Naive thymus-derived CD4-positive, alpha-beta T cell (primary cell): ENCODE results near the gene GTPBP3. TPM values are rescaled to one million over a fixed set of nuclear protein-coding genes. Genes with fewer than 3 reads are reported as not detected.
"Not testable (repeated sequence)": the region's sequence is repeated elsewhere in the genome, so short reads cannot be mapped to it uniquely, and the experiment has no call there.

Experiments
- ATAC-seq: fragments of 150-1000 bp; cut with Tn5 transposase; 2 replicates; pipeline ENCODE4 v1.10.0; 2021; ENCODE audit warnings: mild to moderate bottlenecking, moderate library complexity
- CTCF ChIA-PET: fragments of 350-600 bp; sonication (Branson Sonifier 250); formaldehyde crosslinking; loops from one replicate; lab custom pipeline; 2021; ENCODE audit warnings: antibody characterized with exemption; lab: Charles Lee
- POLR2A ChIA-PET: fragments of 350-600 bp; sonication (Branson Sonifier 250); formaldehyde crosslinking; loops from one replicate; lab custom pipeline; 2021; ENCODE audit warnings: antibody characterized with exemption, inconsistent platforms; lab: Charles Lee
- DNase-seq, 9 donors: peaks; one replicate each; pipeline versions ENCODE4 v3.0.0 to v3.0.0-alpha.2; 2020 to 2022; ENCODE audit warnings: mixed read lengths in 1 of 9
- H3K27ac ChIP-seq: one replicate; pipeline ENCODE4 v1.7.0; 2013; ENCODE audit warnings: mild to moderate bottlenecking, low read depth, low read length, moderate library complexity
- H3K27me3 ChIP-seq, 2 donors: one replicate each; pipeline ENCODE4 v1.7.0; 2013; ENCODE audit warnings: low read length in 2 of 2, mild to moderate bottlenecking in 2 of 2, moderate library complexity in 2 of 2; ENCODE audit not compliant: control insufficient read depth in 2 of 2, insufficient read depth in 2 of 2
- H3K36me3 ChIP-seq, 3 experiments: 1 replicate in 2 of 3; 2 replicates in 1 of 3; pipeline ENCODE4 v1.7.0; 2013; ENCODE audit warnings: low read length in 3 of 3, mild to moderate bottlenecking in 3 of 3, moderate library complexity in 1 of 3; ENCODE audit not compliant: insufficient read depth in 3 of 3, control insufficient read depth in 2 of 3
- H3K4me1 ChIP-seq, 2 donors: one replicate each; pipeline ENCODE4 v1.7.0; 2013; ENCODE audit warnings: low read length in 2 of 2, mild to moderate bottlenecking in 2 of 2, moderate library complexity in 1 of 2; ENCODE audit not compliant: control insufficient read depth in 2 of 2, insufficient read depth in 2 of 2
- H3K4me3 ChIP-seq: 2 replicates; pipeline ENCODE4 v1.7.0; 2013; ENCODE audit warnings: mild to moderate bottlenecking, low read length
- H3K9me3 ChIP-seq, 3 experiments: 1 replicate in 2 of 3; 2 replicates in 1 of 3; pipeline ENCODE4 v1.7.0; 2013; ENCODE audit warnings: low read length in 3 of 3; ENCODE audit not compliant: control insufficient read depth in 2 of 3
- H3K27ac Mint-ChIP-seq, 9 donors: one replicate each; pipeline ENCODE4 v1.8.0; 2020 to 2022; ENCODE audit warnings: mixed read lengths in 9 of 9, mild to moderate bottlenecking in 8 of 9, moderate library complexity in 5 of 9, inconsistent platforms in 2 of 9
- H3K27me3 Mint-ChIP-seq, 5 donors: one replicate each; pipeline ENCODE4 v1.8.0; 2021 to 2022; ENCODE audit warnings: mixed read lengths in 5 of 5, mild to moderate bottlenecking in 1 of 5
- H3K36me3 Mint-ChIP-seq, 5 donors: one replicate each; pipeline ENCODE4 v1.8.0; 2020 to 2022; ENCODE audit warnings: mixed read lengths in 5 of 5, mild to moderate bottlenecking in 3 of 5, inconsistent platforms in 1 of 5
- H3K4me1 Mint-ChIP-seq, 7 donors: one replicate each; pipeline ENCODE4 v1.8.0; 2020 to 2022; ENCODE audit warnings: mixed read lengths in 7 of 7, mild to moderate bottlenecking in 3 of 7, inconsistent platforms in 1 of 7
- H3K4me3 Mint-ChIP-seq, 10 donors: one replicate each; pipeline ENCODE4 v1.8.0; 2020 to 2022; ENCODE audit warnings: mild to moderate bottlenecking in 10 of 10, mixed read lengths in 10 of 10, moderate library complexity in 6 of 10, inconsistent platforms in 2 of 10
- H3K9me3 Mint-ChIP-seq, 11 donors: one replicate each; pipeline ENCODE4 v1.8.0; 2020 to 2022; ENCODE audit warnings: mixed read lengths in 11 of 11, mild to moderate bottlenecking in 4 of 11, inconsistent platforms in 1 of 11, moderate library complexity in 1 of 11
- intact Hi-C, 2 donors: fragments of 100-400 bp; cut with micrococcal nuclease; formaldehyde crosslinking; loops; one replicate each; pipeline ENCODE4 v1.15.1; 2023
- polyA plus RNA-seq, 2 donors: library from polyadenylated mRNA; unstranded; fragments of 300-500 nt; fragmentation: Illumina TruSeq; gene quantifications; one replicate each; pipeline ENCODE4 v1.2.3, GENCODE V29; 2021
- total RNA-seq, 6 experiments: library from RNA in 5 of 6; stranded (reverse) in 5 of 6; gene quantifications; 1 replicate in 5 of 6; 2 replicates in 1 of 6; pipeline ENCODE4 v1.2.3 and lab custom pipeline; 2021 to 2026

GTPBP3 gene
- total and polyA plus RNA-seq, 7 experiments from 2014 or later, result 5.1 to 59.8 (median 36.8) TPM

GRCh38 chr19:17295551-17295950 lies 41.8 kb upstream of the GTPBP3 start:
- H3K9me3 Mint-ChIP-seq, H3K27ac ChIP-seq, H3K4me1 ChIP-seq, H3K4me1 Mint-ChIP-seq, DNase-seq, H3K4me3 ChIP-seq, H3K27ac Mint-ChIP-seq, ATAC-seq, H3K27me3 Mint-ChIP-seq, POLR2A ChIA-PET, H3K9me3 ChIP-seq, H3K4me3 Mint-ChIP-seq, H3K27me3 ChIP-seq, intact Hi-C loops: not testable (repeated sequence)
- CTCF ChIA-PET, result interaction anchor here (0.5 to 5.4 kb wide), 2 partner anchors 90 to 143 kb away, joined by 6 to 31 read pairs; no protein-coding TSS in a partner anchor
- peaks cover 0 to 11% (median 0%) of the 10 kb centered on the region in 5 donors for H3K36me3 Mint-ChIP-seq
- peaks cover 0 to 14% (median 0%) of the 10 kb centered on the region in 3 experiments for H3K36me3 ChIP-seq

- Histone ChIP-seq H3K36me3 (peaks cover 0 to 14% (median 0%) of the 10 kb centered on the region in 3 experiments), H3K4me3 (no peak overlapping the region), H3K27me3 (no peaks in the 10 kb centered on the region), H3K9me3 (no peaks in the 10 kb centered on the region), H3K27ac (no peak overlapping the region), H3K4me1 (peaks cover 0 to 5% of the 10 kb centered on the region in 2 donors)
- Mint-ChIP-seq H3K9me3 (peaks cover 0 to 5% (median 0%) of the 10 kb centered on the region in 11 donors), H3K4me3 (no peak overlapping the region), H3K4me1 (peaks cover under 1 to 7% (median 5%) of the 10 kb centered on the region in 7 donors), H3K27ac (no peak overlapping the region), H3K27me3 (no peaks in the 10 kb centered on the region), H3K36me3 (peaks cover 0 to 11% (median 0%) of the 10 kb centered on the region in 5 donors)
- CTCF ChIA-PET, result interaction anchor here (0.5 to 5.4 kb wide), 3 partner anchors 90 to 228 kb away, joined by 3 to 31 read pairs (median 6); no protein-coding TSS in a partner anchor
- POLR2A ChIA-PET, result interaction anchor here (2.1 kb wide), 1 partner anchor 13 kb away, joined by 7 read pairs; the partner anchor contains the start of gene DDA1
- DNase-seq, result no peak
- intact Hi-C loops, result no loop called here
- no peak for ATAC-seq
These were observed 41.1 kb upstream of the GTPBP3 start for GRCh38 chr19:17296273-17296672.

- H3K27ac Mint-ChIP-seq, result no peak overlapping the region
- no peak for DNase-seq
- Histone ChIP-seq H3K4me1 (peaks cover 0 to 5% of the 10 kb centered on the region in 2 donors), H3K36me3 (peaks cover 0 to 14% (median 0%) of the 10 kb centered on the region in 3 experiments), H3K9me3 (no peaks in the 10 kb centered on the region), H3K4me3 (no peak overlapping the region), H3K27ac (no peak overlapping the region), H3K27me3 (no peaks in the 10 kb centered on the region)
- H3K9me3 Mint-ChIP-seq, result peaks cover 0 to 5% (median 0%) of the 10 kb centered on the region in 11 donors
- ChIA-PET POLR2A (interaction anchor here (2.1 kb wide), 1 partner anchor 12 kb away, joined by 7 read pairs; the partner anchor contains the start of gene DDA1), CTCF (interaction anchor here (0.5 to 0.6 kb wide), 3 partner anchors 8 to 108 kb away, joined by 3 to 5 read pairs (median 3); no protein-coding TSS in a partner anchor)
- H3K4me1 Mint-ChIP-seq, result peaks cover 6 to 11% (median 8%) of the 10 kb centered on the region in 7 donors
- no peaks in the 10 kb centered on the region for H3K27me3 Mint-ChIP-seq
- intact Hi-C loops, result no loop called here
- ATAC-seq, result no peak
- H3K36me3 Mint-ChIP-seq, result peaks cover 0 to 11% (median 0%) of the 10 kb centered on the region in 5 donors
- H3K4me3 Mint-ChIP-seq, result no peak overlapping the region
These were observed 40.4 kb upstream of the GTPBP3 start for GRCh38 chr19:17296976-17297375.

- DNase-seq (no peak), ATAC-seq (no peak)
- H3K4me3 ChIP-seq, result no peak overlapping the region
- no peaks in the 10 kb centered on the region for H3K27me3 Mint-ChIP-seq
- H3K27ac Mint-ChIP-seq, result no peak overlapping the region
- intact Hi-C loops, result loop anchor here (10.0 kb wide), 2 partner anchors 806 to 1224 kb away; partner anchors contain the start of genes C19orf44 (in 1 of the 2), CALR3 (in 1 of the 2) and ELL (in 1 of the 2)
- H3K36me3 Mint-ChIP-seq, result peaks cover 0 to 11% (median 0%) of the 10 kb centered on the region in 5 donors
- CTCF ChIA-PET, result no interaction called here
- H3K4me1 Mint-ChIP-seq, result peaks cover 12 to 33% (median 30%) of the 10 kb centered on the region in 7 donors
- peaks cover 0 to 5% (median 0%) of the 10 kb centered on the region in 11 donors for H3K9me3 Mint-ChIP-seq
- no peaks in the 10 kb centered on the region for H3K27me3 ChIP-seq
- no peak overlapping the region for H3K27ac ChIP-seq
- POLR2A ChIA-PET, result interaction anchor here (0.6 kb wide), 1 partner anchor 406 kb away, joined by 3 read pairs; no protein-coding TSS in a partner anchor
- H3K9me3 ChIP-seq, result no peaks in the 10 kb centered on the region
- peaks cover 0 to 12% (median 0%) of the 10 kb centered on the region in 3 experiments for H3K36me3 ChIP-seq
- H3K4me1 ChIP-seq, result peaks cover 7 to 14% of the 10 kb centered on the region in 2 donors
- peak overlapping the region in 1 of 10 donors; percentile 84 for H3K4me3 Mint-ChIP-seq
These were observed 36.2 kb upstream of the GTPBP3 start for GRCh38 chr19:17300992-17301619.

- ChIA-PET POLR2A (interaction anchor here (0.8 to 3.1 kb wide), 3 partner anchors 9 to 34 kb away, joined by 3 to 18 read pairs (median 5); no protein-coding TSS in a partner anchor), CTCF (interaction anchor here (0.6 to 0.8 kb wide), 4 partner anchors 19 to 1474 kb away, joined by 3 to 5 read pairs (median 3); no protein-coding TSS in a partner anchor)
- Histone ChIP-seq H3K27ac (peak overlapping the region; percentile 85), H3K9me3 (no peaks in the 10 kb centered on the region), H3K4me1 (peaks cover 15 to 22% of the 10 kb centered on the region in 2 donors), H3K4me3 (peak overlapping the region; percentile 79), H3K36me3 (peaks cover 0 to 12% (median 0%) of the 10 kb centered on the region in 3 experiments), H3K27me3 (no peaks in the 10 kb centered on the region)
- peaks cover 0 to 9% (median 0%) of the 10 kb centered on the region in 5 donors for H3K36me3 Mint-ChIP-seq
- DNase-seq (peak in 1 of 9 donors; percentile 63), ATAC-seq (peak; percentile 0)
- intact Hi-C loops, result loop anchor here (10.0 kb wide), 2 partner anchors 808 to 1222 kb away; partner anchors contain the start of genes C19orf44 (in 1 of the 2), CALR3 (in 1 of the 2) and ELL (in 1 of the 2)
- peaks cover 16 to 42% (median 37%) of the 10 kb centered on the region in 7 donors for H3K4me1 Mint-ChIP-seq
- H3K27me3 Mint-ChIP-seq, result no peaks in the 10 kb centered on the region
- peak overlapping the region in 7 of 9 donors; percentile 22 to 69 (median 62) for H3K27ac Mint-ChIP-seq
- peak overlapping the region; percentile 66 to 87 (median 78) for H3K4me3 Mint-ChIP-seq
- peaks cover 0 to 5% (median 0%) of the 10 kb centered on the region in 11 donors for H3K9me3 Mint-ChIP-seq
These were observed 34.8 kb upstream of the GTPBP3 start for GRCh38 chr19:17302391-17303166.
